Neural cell (in vitro differentiated cells): Measurements from ENCODE around the gene ZNF326. TPM values are rescaled to one million over a fixed set of nuclear protein-coding genes. Genes with fewer than 3 reads are reported as not detected.

Experiments
- H2AFZ ChIP-seq: fragments of 200-600, 300-800 bp; sonication (generic), shearing (Covaris generic); 2 replicates; pipeline ENCODE4 v1.6.0; 2014; ENCODE audit warnings: low read depth, mild to moderate bottlenecking, antibody characterized with exemption, low read length, moderate library complexity
- H3F3A ChIP-seq: fragments of 200-600 bp; shearing (Covaris generic); 2 replicates; pipeline ENCODE4 v1.6.1; 2016; ENCODE audit warnings: mild to moderate bottlenecking, moderate library complexity, mixed read lengths, antibody characterized with exemption, low read length; ENCODE audit not compliant: insufficient read depth, poor library complexity, severe bottlenecking
- H3K27ac ChIP-seq: fragments of 200-600, 300-800 bp; sonication (generic), shearing (Covaris generic); 2 replicates; pipeline ENCODE4 v1.5.1; 2014; ENCODE audit warnings: mild to moderate bottlenecking, low read length, moderate library complexity
- H3K27me3 ChIP-seq: fragments of 300-800, 200-600 bp; sonication (generic), shearing (Covaris generic); 2 replicates; pipeline ENCODE4 v1.6.0; 2014; ENCODE audit warnings: mild to moderate bottlenecking, low read depth, low read length, moderate library complexity; ENCODE audit not compliant: insufficient read depth
- H3K36me3 ChIP-seq: fragments of 300-800, 200-600 bp; sonication (generic), shearing (Covaris generic); 2 replicates; pipeline ENCODE4 v1.5.1; 2014; ENCODE audit warnings: mild to moderate bottlenecking, antibody characterized with exemption, low read length, moderate library complexity; ENCODE audit not compliant: insufficient read depth
- H3K4me2 ChIP-seq: fragments of 300-800, 200-600 bp; sonication (generic), shearing (Covaris generic); 2 replicates; pipeline ENCODE4 v1.6.0; 2014; ENCODE audit warnings: mild to moderate bottlenecking, low read length
- H3K4me3 ChIP-seq: fragments of 300-800, 200-600 bp; sonication (generic), shearing (Covaris generic); 2 replicates; pipeline ENCODE4 v1.5.1; 2014; ENCODE audit warnings: mild to moderate bottlenecking, low read length, moderate library complexity
- H3K79me2 ChIP-seq: fragments of 200-600 bp; shearing (Covaris generic); replicated peaks from 2 replicates; pipeline ENCODE4 v1.6.0; 2014; ENCODE audit warnings: mild to moderate bottlenecking, low read length, moderate library complexity; ENCODE audit not compliant: insufficient read depth
- H3K9ac ChIP-seq: fragments of 300-800, 200-600 bp; sonication (generic), shearing (Covaris generic); 2 replicates; pipeline ENCODE4 v1.6.1; 2016; ENCODE audit warnings: mild to moderate bottlenecking, low read length, mixed read lengths
- H3K9me2 ChIP-seq: fragments of 200-600 bp; shearing (Covaris generic); 2 replicates; pipeline ENCODE4 v1.6.1; 2016; ENCODE audit warnings: mild to moderate bottlenecking, low read length, mixed read lengths; ENCODE audit not compliant: insufficient read depth
- H3K9me3 ChIP-seq: fragments of 200-600, 300-800 bp; sonication (generic), shearing (Covaris generic); 2 replicates; pipeline ENCODE4 v1.6.1; 2016; ENCODE audit warnings: mild to moderate bottlenecking, mixed run types, low read length, moderate library complexity, mixed read lengths
- H4K20me1 ChIP-seq: fragments of 200-600 bp; shearing (Covaris generic); 2 replicates; pipeline ENCODE4 v1.6.1; 2016; ENCODE audit warnings: mild to moderate bottlenecking, mixed run types; ENCODE audit not compliant: insufficient read depth
- EP300 ChIP-seq: fragments of 450-650 bp; conservative IDR thresholded peaks from 2 replicates; pipeline ENCODE4 v1.6.1; 2014; ENCODE audit warnings: antibody characterized with exemption, mild to moderate bottlenecking, moderate library complexity; ENCODE audit not compliant: poor library complexity, severe bottlenecking
- EZH2 ChIP-seq: fragments of 200-600, 300-800 bp; shearing (Covaris generic), sonication (generic); IDR thresholded peaks from 2 replicates; pipeline ENCODE4 v1.6.1; 2014; ENCODE audit warnings: antibody characterized with exemption, low read length, borderline replicate concordance, mild to moderate bottlenecking; ENCODE audit not compliant: insufficient read depth, poor library complexity, severe bottlenecking
- MXI1 ChIP-seq: fragments of 450-650 bp; conservative IDR thresholded peaks from 2 replicates; pipeline ENCODE4 v1.6.1; 2014; ENCODE audit warnings: antibody characterized with exemption, mild to moderate bottlenecking; ENCODE audit not compliant: poor library complexity, severe bottlenecking
- POLR2AphosphoS5 ChIP-seq: IDR thresholded peaks from 2 replicates; pipeline ENCODE4 v1.6.1; 2012
- RAD21 ChIP-seq: fragments of 450-650 bp; conservative IDR thresholded peaks from 2 replicates; pipeline ENCODE4 v1.6.1; 2014; ENCODE audit warnings: antibody characterized with exemption, mild to moderate bottlenecking, moderate library complexity
- SMC3 ChIP-seq: fragments of 450-650 bp; conservative IDR thresholded peaks from 2 replicates; pipeline ENCODE4 v1.6.1; 2014; ENCODE audit warnings: antibody characterized with exemption, mild to moderate bottlenecking, moderate library complexity; ENCODE audit not compliant: poor library complexity
- TAF1 ChIP-seq: IDR thresholded peaks from 2 replicates; pipeline ENCODE4 v1.6.1; 2012; ENCODE audit warnings: low read depth
- polyA plus RNA-seq: library from polyadenylated mRNA; depleted of rRNA; stranded (reverse); fragments of >200 nt; gene quantifications from 2 replicates; pipeline ENCODE4 v1.2.3, GENCODE V29; 2014
- TF ChIP-seq, protein P1 (sequence below): fragments of 450-650 bp; IDR thresholded peaks from 2 replicates; pipeline ENCODE4 v1.5.1; 2014; ENCODE audit warnings: antibody characterized with exemption, mild to moderate bottlenecking, moderate library complexity; ENCODE audit not compliant: poor library complexity, severe bottlenecking
- TF ChIP-seq, protein P2 (sequence below): IDR thresholded peaks from 2 replicates; pipeline ENCODE4 v1.6.1; 2012; ENCODE audit warnings: borderline replicate concordance

Gene ZNF326
- polyA plus RNA-seq, 1 donor from 2014 or later = 65.0 TPM

DNA sequence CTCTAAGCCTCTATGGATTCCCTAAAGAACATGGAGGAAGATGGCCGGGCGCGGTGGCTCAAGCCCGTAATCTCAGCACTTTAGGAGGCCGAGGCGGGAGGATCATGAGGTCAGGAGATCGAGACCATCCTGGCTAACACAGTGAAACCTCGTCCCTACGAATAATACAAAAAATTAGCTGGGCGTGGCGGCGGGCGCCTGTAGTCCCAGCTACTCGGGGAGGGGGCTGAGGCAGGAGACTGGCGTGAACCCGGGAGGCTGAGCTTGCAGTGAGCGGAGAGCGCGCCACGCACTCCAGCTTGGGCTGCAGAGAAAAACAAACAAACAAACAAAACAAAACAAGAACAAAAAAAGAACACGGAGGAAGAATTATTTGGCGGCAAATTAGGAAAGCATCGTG is 5.8 kb upstream of the ZNF326 start:
- no peaks in the 10 kb centered on the region for H3K9me2 ChIP-seq
- TF ChIP-seq, protein P1, sequence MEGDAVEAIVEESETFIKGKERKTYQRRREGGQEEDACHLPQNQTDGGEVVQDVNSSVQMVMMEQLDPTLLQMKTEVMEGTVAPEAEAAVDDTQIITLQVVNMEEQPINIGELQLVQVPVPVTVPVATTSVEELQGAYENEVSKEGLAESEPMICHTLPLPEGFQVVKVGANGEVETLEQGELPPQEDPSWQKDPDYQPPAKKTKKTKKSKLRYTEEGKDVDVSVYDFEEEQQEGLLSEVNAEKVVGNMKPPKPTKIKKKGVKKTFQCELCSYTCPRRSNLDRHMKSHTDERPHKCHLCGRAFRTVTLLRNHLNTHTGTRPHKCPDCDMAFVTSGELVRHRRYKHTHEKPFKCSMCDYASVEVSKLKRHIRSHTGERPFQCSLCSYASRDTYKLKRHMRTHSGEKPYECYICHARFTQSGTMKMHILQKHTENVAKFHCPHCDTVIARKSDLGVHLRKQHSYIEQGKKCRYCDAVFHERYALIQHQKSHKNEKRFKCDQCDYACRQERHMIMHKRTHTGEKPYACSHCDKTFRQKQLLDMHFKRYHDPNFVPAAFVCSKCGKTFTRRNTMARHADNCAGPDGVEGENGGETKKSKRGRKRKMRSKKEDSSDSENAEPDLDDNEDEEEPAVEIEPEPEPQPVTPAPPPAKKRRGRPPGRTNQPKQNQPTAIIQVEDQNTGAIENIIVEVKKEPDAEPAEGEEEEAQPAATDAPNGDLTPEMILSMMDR = no peak
- TF ChIP-seq RAD21 = no peak
- TF ChIP-seq SMC3 = no peak
- no peak for TF ChIP-seq TAF1
- no peak for TF ChIP-seq POLR2AphosphoS5
- TF ChIP-seq EZH2 = no peak
- no peak for TF ChIP-seq MXI1
- TF ChIP-seq, protein P2, sequence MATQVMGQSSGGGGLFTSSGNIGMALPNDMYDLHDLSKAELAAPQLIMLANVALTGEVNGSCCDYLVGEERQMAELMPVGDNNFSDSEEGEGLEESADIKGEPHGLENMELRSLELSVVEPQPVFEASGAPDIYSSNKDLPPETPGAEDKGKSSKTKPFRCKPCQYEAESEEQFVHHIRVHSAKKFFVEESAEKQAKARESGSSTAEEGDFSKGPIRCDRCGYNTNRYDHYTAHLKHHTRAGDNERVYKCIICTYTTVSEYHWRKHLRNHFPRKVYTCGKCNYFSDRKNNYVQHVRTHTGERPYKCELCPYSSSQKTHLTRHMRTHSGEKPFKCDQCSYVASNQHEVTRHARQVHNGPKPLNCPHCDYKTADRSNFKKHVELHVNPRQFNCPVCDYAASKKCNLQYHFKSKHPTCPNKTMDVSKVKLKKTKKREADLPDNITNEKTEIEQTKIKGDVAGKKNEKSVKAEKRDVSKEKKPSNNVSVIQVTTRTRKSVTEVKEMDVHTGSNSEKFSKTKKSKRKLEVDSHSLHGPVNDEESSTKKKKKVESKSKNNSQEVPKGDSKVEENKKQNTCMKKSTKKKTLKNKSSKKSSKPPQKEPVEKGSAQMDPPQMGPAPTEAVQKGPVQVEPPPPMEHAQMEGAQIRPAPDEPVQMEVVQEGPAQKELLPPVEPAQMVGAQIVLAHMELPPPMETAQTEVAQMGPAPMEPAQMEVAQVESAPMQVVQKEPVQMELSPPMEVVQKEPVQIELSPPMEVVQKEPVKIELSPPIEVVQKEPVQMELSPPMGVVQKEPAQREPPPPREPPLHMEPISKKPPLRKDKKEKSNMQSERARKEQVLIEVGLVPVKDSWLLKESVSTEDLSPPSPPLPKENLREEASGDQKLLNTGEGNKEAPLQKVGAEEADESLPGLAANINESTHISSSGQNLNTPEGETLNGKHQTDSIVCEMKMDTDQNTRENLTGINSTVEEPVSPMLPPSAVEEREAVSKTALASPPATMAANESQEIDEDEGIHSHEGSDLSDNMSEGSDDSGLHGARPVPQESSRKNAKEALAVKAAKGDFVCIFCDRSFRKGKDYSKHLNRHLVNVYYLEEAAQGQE = no peak
- no peak for TF ChIP-seq EP300
- H3K4me2 ChIP-seq = no peak overlapping the region
- no peaks in the 10 kb centered on the region for H3K79me2 ChIP-seq
- no peaks in the 10 kb centered on the region for H3K9me3 ChIP-seq
- H3K9ac ChIP-seq = no peak overlapping the region
- H4K20me1 ChIP-seq = no peaks in the 10 kb centered on the region
- H3K27ac ChIP-seq = no peak overlapping the region
- H3K36me3 ChIP-seq = no peaks in the 10 kb centered on the region
- no peaks in the 10 kb centered on the region for H3F3A ChIP-seq
- no peaks in the 10 kb centered on the region for H3K27me3 ChIP-seq
- no peak overlapping the region for H2AFZ ChIP-seq
- no peak overlapping the region for H3K4me3 ChIP-seq

DNA sequence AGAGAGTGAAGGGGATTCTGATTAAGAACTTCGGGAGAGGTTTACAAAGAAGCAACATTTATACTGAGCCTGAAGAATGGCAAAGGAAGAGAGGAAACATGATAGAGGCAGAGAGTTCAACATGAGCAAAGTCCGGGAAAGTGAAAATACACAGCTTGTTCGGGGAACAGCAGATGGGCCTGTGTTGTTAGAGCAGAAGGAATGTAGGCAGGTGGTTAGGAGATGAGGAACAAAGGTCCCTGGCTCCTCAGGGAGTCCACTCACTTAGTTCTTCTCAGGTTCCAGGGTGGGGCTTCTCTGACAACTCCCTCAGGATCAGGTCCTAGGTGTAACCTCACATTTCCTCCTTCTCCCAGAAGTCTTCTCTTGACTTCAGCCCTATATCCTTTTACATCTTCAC is 5.1 kb upstream of the ZNF326 start:
- TF ChIP-seq MXI1 (no peak), POLR2AphosphoS5 (no peak), RAD21 (no peak), TAF1 (no peak)
- Histone ChIP-seq H3K4me3 (no peak overlapping the region), H3K79me2 (no peaks in the 10 kb centered on the region), H3F3A (no peaks in the 10 kb centered on the region), H2AFZ (no peak overlapping the region), H3K4me2 (no peak overlapping the region), H4K20me1 (no peaks in the 10 kb centered on the region), H3K36me3 (no peaks in the 10 kb centered on the region), H3K9ac (no peak overlapping the region), H3K27ac (no peak overlapping the region), H3K27me3 (no peaks in the 10 kb centered on the region), H3K9me3 (no peaks in the 10 kb centered on the region), H3K9me2 (no peaks in the 10 kb centered on the region)
